Measurements from ENCODE around the gene CDH3. TPM values are rescaled to one million over a fixed set of nuclear protein-coding genes. Genes with fewer than 3 reads are reported as not detected.

Gene CDH3
- polyA plus RNA-seq, 1 experiment: not detected

- POLR2A ChIA-PET: no interaction called here
- CTCF ChIA-PET: no interaction called here
- no peak for TF ChIP-seq CTCF (IDR thresholded peaks at IDR 0.05; ENCODE audit: low read depth, low read length)
Observed at GRCh38 chr16:68608330-68608729, 36.8 kb upstream of the CDH3 start.

DNA sequence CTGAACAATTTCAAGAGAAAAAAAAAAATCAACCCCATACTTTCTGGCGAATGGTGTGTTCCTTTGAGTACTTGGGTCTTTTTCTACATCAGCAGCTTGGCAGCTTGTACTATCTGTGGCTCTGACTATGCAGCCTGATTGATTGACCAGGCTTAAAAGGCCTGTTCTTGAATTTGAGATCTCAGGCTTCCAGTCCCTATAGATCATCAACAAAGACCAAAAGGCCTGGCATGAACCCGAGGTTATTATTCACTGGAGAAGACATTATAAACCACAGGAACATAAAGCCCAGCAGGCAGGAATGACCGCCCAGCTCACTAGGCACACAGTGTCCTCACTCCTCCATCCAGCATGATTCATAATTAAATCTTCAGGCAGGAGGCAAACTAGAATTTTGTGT lies 32.1 kb upstream of the CDH3 start:
- no peak overlapping the region for H3K4me3 ChIP-seq (ENCODE audit: low read depth, low read length)
- H3K27me3 ChIP-seq (ENCODE audit: control insufficient read depth, insufficient read depth, low read length): no peaks in the 10 kb centered on the region
- TF ChIP-seq CTCF (IDR thresholded peaks at IDR 0.05; ENCODE audit: low read depth, low read length): no peak
- CTCF ChIA-PET: no interaction called here
- POLR2A ChIA-PET: no interaction called here
- no peak for DNase-seq (ENCODE audit: low read depth, low spot score)
- peaks cover 31% of the 10 kb centered on the region for H3K9me3 ChIP-seq (ENCODE audit: control insufficient read depth, insufficient read depth, low read length)
- H3K27ac ChIP-seq (ENCODE audit: low read depth, low read length): no peak overlapping the region

More at GRCh38 chr16:68608330-68608729, 36.8 kb upstream of the CDH3 start:
- Histone ChIP-seq H3K27ac (ENCODE audit: low read depth, low read length) (no peak overlapping the region), H3K9me3 (ENCODE audit: control insufficient read depth, insufficient read depth, low read length) (peaks cover 26% of the 10 kb centered on the region), H3K27me3 (ENCODE audit: control insufficient read depth, insufficient read depth, low read length) (no peaks in the 10 kb centered on the region), H3K4me3 (ENCODE audit: low read depth, low read length) (no peak overlapping the region)
- DNase-seq (ENCODE audit: low read depth, low spot score): no peak

GRCh38 chr16:68617734-68618133 lies 27.4 kb upstream of the CDH3 start:
- peaks cover 22% of the 10 kb centered on the region for H3K9me3 ChIP-seq (ENCODE audit: control insufficient read depth, insufficient read depth, low read length)
- no peak for DNase-seq (ENCODE audit: low read depth, low spot score)
- POLR2A ChIA-PET: no interaction called here
- no peak for TF ChIP-seq CTCF (IDR thresholded peaks at IDR 0.05; ENCODE audit: low read depth, low read length)
- H3K27ac ChIP-seq (ENCODE audit: low read depth, low read length): no peak overlapping the region
- CTCF ChIA-PET: no interaction called here
- H3K4me3 ChIP-seq (ENCODE audit: low read depth, low read length): no peak overlapping the region
- no peaks in the 10 kb centered on the region for H3K27me3 ChIP-seq (ENCODE audit: control insufficient read depth, insufficient read depth, low read length)

DNA sequence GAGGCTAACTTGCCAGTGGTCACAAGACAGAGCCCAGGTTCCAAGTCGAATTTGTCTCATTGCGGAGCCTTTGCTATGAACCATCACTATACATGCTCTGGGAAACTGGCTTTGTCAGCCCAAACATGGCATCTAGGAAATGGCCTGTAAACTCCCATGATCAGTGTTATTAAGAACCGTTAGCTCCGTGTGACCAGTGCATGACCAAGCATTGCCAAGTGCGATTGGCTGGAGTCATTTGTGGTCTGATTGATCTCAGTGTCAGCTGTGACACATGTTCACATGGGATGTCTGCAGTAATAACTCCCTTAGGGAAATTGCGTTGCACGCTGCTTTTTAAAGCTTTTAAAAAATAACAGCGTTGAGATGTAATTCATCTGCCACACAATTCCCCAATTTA lies 18.6 kb upstream of the CDH3 start:
- ChIA-PET CTCF (no interaction called here), POLR2A (no interaction called here)
- no peak for TF ChIP-seq CTCF (IDR thresholded peaks at IDR 0.05; ENCODE audit: low read depth, low read length)
- no peaks in the 10 kb centered on the region; the same call in 1 of the 2 replicates for H3K9me3 ChIP-seq (ENCODE audit: control insufficient read depth, insufficient read depth, low read length)
- no peak for DNase-seq (ENCODE audit: low read depth, low spot score)
- H3K27me3 ChIP-seq (ENCODE audit: control insufficient read depth, insufficient read depth, low read length): no peaks in the 10 kb centered on the region
- H3K4me3 ChIP-seq (ENCODE audit: low read depth, low read length): no peak overlapping the region
- H3K27ac ChIP-seq (ENCODE audit: low read depth, low read length): no peak overlapping the region

- Histone ChIP-seq H3K9me3 (ENCODE audit: control insufficient read depth, insufficient read depth, low read length) (no peaks in the 10 kb centered on the region; the same call in 1 of the 2 replicates), H3K4me3 (ENCODE audit: low read depth, low read length) (no peak overlapping the region), H3K27ac (ENCODE audit: low read depth, low read length) (no peak overlapping the region), H3K27me3 (ENCODE audit: control insufficient read depth, insufficient read depth, low read length) (no peaks in the 10 kb centered on the region)
- CTCF ChIA-PET: no interaction called here
- no peak for TF ChIP-seq CTCF (IDR thresholded peaks at IDR 0.05; ENCODE audit: low read depth, low read length)
- DNase-seq (ENCODE audit: low read depth, low spot score): no peak
- POLR2A ChIA-PET: no interaction called here
Observed at GRCh38 chr16:68627951-68628425, 17.1 kb upstream of the CDH3 start.
